ENCODE data around the gene INSYN2B. TPM values are rescaled to one million over a fixed set of nuclear protein-coding genes. Genes with fewer than 3 reads are reported as not detected.

The INSYN2B gene
- total and polyA plus RNA-seq, 2 donors (not counting 1 experiment from before 2014, with no cell fraction given) = not detected

- Mint-ChIP-seq H3K27me3 (no peaks in the 10 kb centered on the region), H3K4me3 (no peak overlapping the region), H3K4me1 (no peaks in the 10 kb centered on the region), H3K9me3 (ENCODE audit: insufficient read depth) (no peaks in the 10 kb centered on the region), H3K27ac (no peak overlapping the region)
- Histone ChIP-seq H3K9me3 (ENCODE audit: control extremely low read depth in 1 of 3, control insufficient read depth in 2 of 3, insufficient read depth in 1 of 3, low read length in 2 of 3) (no peaks in the 10 kb centered on the region), H2AFZ (ENCODE audit: insufficient read depth, low read depth, low read length, poor library complexity, severe bottlenecking) (no peak overlapping the region), H3K79me2 (ENCODE audit: control insufficient read depth, insufficient read depth, low read length) (peaks cover 28% of the 10 kb centered on the region), H3K4me2 (replicated peaks; ENCODE audit: low read depth, low read length, poor library complexity, severe bottlenecking) (no peak overlapping the region), H4K20me1 (ENCODE audit: control insufficient read depth, insufficient read depth, low read length, poor library complexity, severe bottlenecking) (peaks cover 48% of the 10 kb centered on the region), H3K4me1 (ENCODE audit: control insufficient read depth in 2 of 2, insufficient read depth in 2 of 2, low read length in 2 of 2) (no peaks in the 10 kb centered on the region), H3K27me3 (replicated peaks in 1 of 4; ENCODE audit: control extremely low read depth in 1 of 4, control insufficient read depth in 3 of 4, insufficient read depth in 4 of 4, low read length in 3 of 4) (no peaks in the 10 kb centered on the region), H3K4me3 (ENCODE audit: control extremely low read depth in 1 of 5, extremely low read depth in 1 of 5, insufficient read depth in 1 of 5, low read depth in 2 of 5, low read length in 4 of 5) (no peak overlapping the region), H3K36me3 (replicated peaks in 1 of 2; ENCODE audit: control extremely low read depth in 1 of 2, control insufficient read depth in 1 of 2, extremely low read depth in 1 of 2, insufficient read depth in 2 of 2, low read length in 1 of 2) (peaks cover 13 to 60% of the 10 kb centered on the region in 2 experiments), H3K9ac (ENCODE audit: low read length) (no peak overlapping the region), H3K27ac (ENCODE audit: low read length in 2 of 2) (no peak overlapping the region)
- CTCF ChIA-PET = no interaction called here
- intact Hi-C loops (cut with micrococcal nuclease) = no loop called here
- WGBS (ENCODE audit: insufficient coverage) = 100% methylated on average over 1 of the region's 2 CpGs
- DNase-seq (no peak), ATAC-seq (ENCODE audit: low read depth) (no peak)
- POLR2A ChIA-PET = no interaction called here
- no peak for TF ChIP-seq EZH2 (IDR thresholded peaks at IDR 0.05; ENCODE audit: borderline replicate concordance, insufficient read depth, low read depth, low read length, poor library complexity, severe bottlenecking)
- TF ChIP-seq CTCF (IDR thresholded peaks at IDR 0.05) = no peak
These were observed 112.9 kb downstream of the INSYN2B start for GRCh38 chr5:169867347-169867746.

- Mint-ChIP-seq H3K4me1 (peaks cover 6% of the 10 kb centered on the region), H3K9me3 (ENCODE audit: insufficient read depth) (no peaks in the 10 kb centered on the region), H3K4me3 (no peak overlapping the region), H3K27ac (no peak overlapping the region), H3K27me3 (no peaks in the 10 kb centered on the region)
- Histone ChIP-seq H3K4me3 (ENCODE audit: control extremely low read depth in 1 of 5, extremely low read depth in 1 of 5, insufficient read depth in 1 of 5, low read depth in 2 of 5, low read length in 4 of 5) (no peak overlapping the region), H3K27ac (ENCODE audit: low read length in 2 of 2) (no peak overlapping the region), H3K4me2 (replicated peaks; ENCODE audit: low read depth, low read length, poor library complexity, severe bottlenecking) (no peak overlapping the region), H3K27me3 (replicated peaks in 1 of 4; ENCODE audit: control extremely low read depth in 1 of 4, control insufficient read depth in 3 of 4, insufficient read depth in 4 of 4, low read length in 3 of 4) (no peaks in the 10 kb centered on the region), H2AFZ (ENCODE audit: insufficient read depth, low read depth, low read length, poor library complexity, severe bottlenecking) (no peak overlapping the region), H3K4me1 (ENCODE audit: control insufficient read depth in 2 of 2, insufficient read depth in 2 of 2, low read length in 2 of 2) (no peaks in the 10 kb centered on the region), H3K79me2 (ENCODE audit: control insufficient read depth, insufficient read depth, low read length) (peaks cover 25% of the 10 kb centered on the region), H3K36me3 (replicated peaks in 1 of 2; ENCODE audit: control extremely low read depth in 1 of 2, control insufficient read depth in 1 of 2, extremely low read depth in 1 of 2, insufficient read depth in 2 of 2, low read length in 1 of 2) (peaks cover 3 to 51% of the 10 kb centered on the region in 2 experiments), H3K9me3 (ENCODE audit: control extremely low read depth in 1 of 3, control insufficient read depth in 2 of 3, insufficient read depth in 1 of 3, low read length in 2 of 3) (no peaks in the 10 kb centered on the region), H4K20me1 (ENCODE audit: control insufficient read depth, insufficient read depth, low read length, poor library complexity, severe bottlenecking) (peaks cover 48% of the 10 kb centered on the region), H3K9ac (ENCODE audit: low read length) (no peak overlapping the region)
- WGBS (ENCODE audit: insufficient coverage) = no CpG with 5 or more reads among the region's 1 CpG
- DNase-seq (no peak), ATAC-seq (ENCODE audit: low read depth) (no peak)
- POLR2A ChIA-PET = no interaction called here
- intact Hi-C loops (cut with micrococcal nuclease) = no loop called here
- TF ChIP-seq EZH2 (IDR thresholded peaks at IDR 0.05; ENCODE audit: borderline replicate concordance, insufficient read depth, low read depth, low read length, poor library complexity, severe bottlenecking) (no peak), CTCF (IDR thresholded peaks at IDR 0.05) (no peak)
- CTCF ChIA-PET = no interaction called here
These were observed 115.8 kb downstream of the INSYN2B start for GRCh38 chr5:169864483-169864882.

Measured in B cell (primary cell).